ENCODE measurements around the gene MFNG.

The MFNG gene

DNA sequence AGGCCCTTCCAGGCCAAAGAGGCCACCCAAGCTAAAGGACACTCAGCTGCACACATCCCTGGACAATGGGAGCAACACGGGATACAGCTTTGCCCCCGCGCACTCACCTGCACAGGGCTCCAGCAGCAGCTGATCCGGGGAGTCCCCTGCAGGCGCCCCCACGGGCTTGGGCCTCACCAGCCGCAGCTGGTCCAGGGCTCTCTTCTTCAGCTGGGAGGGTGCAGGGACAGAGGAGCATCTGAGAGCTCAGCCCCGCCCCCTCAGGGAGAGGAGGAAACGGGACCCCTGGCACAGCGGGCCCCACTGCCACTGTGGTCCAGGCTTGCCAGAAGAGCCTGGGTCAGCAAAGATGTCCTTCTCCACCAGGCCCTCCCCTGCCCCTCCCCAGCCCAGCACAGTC lies 7.8 kb upstream of the MFNG start:
- DNase-seq (ENCODE audit: low spot score) = no peak

DNA sequence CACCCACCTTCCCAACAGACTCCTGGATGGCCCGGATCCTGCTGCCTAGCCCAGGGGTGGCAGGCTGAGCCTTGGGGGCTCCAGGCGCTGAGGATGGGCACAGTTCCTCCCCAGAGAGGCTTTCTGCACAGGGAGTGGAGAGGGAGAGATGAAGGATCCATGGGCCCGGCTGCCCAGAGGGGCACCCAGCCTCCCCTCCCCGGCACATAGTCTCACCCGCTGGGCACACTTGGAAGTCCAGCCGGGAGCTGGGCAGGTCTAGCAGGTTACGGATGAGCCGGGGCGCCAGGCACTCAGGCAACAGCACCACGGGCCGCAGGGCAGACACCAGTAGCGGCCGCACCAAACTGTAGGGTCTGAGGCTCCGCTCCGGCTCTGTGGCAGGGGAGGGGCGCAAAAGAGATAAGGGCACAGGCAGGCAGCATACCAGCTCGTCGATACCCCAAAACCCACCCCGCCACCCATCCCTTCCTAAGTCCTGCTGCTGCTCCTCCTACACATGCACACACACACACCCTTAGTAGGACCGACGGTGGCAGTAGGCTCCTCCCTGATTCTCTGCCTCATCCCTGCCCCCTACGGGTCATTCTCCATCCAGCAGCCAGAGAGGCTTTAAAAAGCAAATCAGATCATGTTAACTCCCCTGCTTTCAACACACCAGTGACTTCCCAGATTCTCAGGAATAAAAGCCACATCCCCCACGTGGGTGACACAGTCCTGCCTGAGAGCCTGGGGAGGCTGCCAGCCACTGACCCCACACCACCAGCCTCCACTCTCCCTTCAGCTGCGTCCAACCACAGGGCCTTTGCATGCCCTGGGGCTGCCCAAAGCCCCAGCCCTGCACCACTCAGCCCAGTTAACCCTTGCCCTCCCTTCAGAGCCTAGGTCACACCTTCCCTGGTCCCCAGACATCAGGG lies 6.5 kb upstream of the MFNG start:
- DNase-seq (ENCODE audit: low spot score) = peak; percentile 68

DNA sequence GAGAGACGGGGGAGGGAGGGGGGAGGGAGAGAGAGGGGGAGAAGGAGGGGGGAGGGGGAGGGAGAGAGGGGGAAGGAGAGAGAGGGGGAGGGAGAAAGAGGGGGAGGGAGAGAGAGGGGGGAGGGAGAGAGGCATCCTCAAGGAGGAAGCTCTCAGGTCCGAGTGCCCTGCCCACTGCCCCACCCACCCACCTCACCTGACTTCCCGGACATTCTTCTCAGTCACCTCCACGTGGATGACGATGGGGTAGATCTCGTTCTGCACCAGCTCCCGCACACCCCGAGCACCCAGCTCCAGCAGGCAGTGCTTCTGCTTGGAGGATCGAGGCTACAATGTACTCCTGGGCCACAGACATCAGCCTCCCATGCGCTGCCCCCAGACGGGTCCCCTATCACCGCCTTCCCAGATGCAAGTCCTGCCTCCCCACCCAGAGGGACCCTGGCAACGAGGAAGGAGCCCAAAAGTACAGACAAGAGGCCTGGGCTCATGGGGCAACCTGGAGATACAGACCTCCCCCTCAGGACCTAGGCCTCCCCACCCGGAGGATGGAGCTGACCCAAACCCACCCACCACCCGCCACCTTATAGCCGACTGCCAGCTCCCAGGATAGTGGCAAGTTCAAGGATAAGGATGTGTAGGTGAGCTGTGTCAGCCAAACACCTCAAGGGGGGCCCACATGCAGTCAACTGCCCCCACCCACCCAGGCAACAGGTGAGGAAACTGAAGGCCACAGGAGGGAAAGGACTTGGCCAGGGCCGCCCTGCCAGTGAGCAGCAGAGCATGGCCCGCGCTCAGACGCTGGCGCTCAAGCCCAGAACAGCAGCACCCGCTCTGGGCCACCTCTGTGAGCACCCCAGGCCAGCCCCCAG lies 5.6 kb upstream of the MFNG start:
- no peak for DNase-seq (ENCODE audit: low spot score)

DNA sequence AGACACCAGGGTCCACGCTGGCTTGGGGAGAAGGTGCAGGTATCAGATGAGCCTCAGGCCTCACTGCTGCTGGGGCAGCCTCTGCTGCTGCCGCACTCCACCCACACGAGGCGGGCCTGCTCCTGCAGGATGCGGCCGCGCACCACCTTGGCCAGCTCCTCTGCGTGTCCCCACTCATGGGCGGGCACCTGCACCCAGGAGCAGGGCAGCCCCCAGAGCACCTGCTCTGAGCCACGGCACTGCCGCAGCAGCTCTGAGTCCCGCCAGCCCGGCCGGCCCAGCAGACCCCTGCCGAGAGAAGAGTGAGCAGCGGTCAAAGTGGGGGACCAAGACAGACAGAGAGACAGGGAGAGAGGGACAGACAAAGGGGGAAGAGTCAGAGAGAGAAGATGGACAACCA lies 4.9 kb upstream of the MFNG start:
- no peak for DNase-seq (ENCODE audit: low spot score)

DNA sequence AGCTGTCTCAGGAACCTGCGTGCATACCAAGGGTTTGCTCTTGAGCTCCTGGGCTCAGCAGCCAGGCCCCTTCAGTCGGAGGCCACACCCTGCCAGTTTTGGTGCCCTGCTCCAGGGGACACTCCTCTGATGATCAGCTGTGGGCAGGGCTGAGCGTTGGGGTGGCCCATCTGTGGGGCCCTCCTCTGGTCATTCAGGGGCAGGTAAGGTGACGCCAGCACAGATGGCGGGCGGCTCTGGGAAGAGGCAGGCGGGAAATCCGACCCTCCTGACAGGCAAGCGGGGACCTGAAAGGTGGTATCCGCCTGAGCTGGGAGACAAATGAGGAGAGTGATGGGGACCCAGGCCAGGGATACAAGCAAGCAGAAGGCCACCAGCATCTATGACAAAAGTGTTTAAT lies 3.8 kb upstream of the MFNG start:
- DNase-seq (ENCODE audit: low spot score) = no peak

DNA sequence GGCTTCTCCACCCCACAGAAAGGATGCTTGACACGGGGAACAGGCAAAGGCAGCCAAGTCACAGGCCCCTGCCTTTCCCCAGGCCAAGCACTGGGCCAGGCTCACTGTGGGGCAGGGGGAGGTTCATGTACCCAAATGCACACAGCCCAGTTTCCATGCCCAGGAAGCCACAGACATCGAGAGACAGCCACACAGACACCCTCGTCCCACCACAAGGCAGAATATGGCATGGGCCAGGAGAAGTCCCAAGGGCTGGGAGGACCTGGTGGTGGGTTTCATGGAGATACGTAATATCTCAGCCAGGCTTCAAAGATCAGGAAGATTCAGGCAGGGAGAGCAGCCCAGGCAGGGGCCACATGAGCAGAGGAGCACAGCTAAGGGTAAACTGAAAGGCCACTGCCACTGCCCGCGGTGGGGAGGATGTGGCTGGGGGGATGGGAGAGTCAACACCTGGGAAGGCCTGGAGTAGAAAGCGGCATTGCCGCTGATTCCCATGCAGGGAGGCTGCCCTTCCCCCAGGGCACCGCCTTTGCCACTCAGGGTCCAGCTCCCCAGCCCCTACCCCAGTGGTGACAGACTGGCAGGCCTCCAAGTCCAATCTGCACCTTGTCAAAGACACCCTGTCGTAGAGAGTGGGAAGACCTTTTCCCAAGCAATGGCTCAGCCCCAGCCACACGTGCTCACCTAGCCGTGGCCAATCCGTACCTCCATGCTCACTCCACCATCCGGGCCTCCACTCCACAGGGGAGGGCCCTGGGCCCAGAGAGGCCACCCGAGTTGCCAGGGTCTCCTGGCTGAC lies 2.4 kb upstream of the MFNG start:
- DNase-seq (ENCODE audit: low spot score) = no peak

DNA sequence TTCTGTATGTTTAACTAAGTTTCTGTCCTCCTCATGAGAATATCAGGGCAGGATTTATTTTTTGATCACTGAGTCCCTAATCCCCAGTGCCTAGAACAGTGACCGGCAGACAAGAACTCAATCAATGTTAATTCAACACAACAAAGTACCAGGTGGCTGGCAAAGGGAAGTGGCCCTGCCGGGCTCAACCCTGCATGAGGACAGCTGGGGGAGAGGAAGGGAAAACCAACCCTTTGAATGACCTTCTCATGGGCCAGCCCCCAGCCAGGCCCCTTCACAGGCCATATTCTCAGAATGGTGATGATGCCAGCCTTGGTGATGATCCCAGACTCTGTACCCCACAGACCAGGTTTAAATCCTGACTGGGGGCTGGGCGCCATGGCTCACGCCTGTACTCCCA lies 1.4 kb upstream of the MFNG start:
- no peak for DNase-seq (ENCODE audit: low spot score)

DNA sequence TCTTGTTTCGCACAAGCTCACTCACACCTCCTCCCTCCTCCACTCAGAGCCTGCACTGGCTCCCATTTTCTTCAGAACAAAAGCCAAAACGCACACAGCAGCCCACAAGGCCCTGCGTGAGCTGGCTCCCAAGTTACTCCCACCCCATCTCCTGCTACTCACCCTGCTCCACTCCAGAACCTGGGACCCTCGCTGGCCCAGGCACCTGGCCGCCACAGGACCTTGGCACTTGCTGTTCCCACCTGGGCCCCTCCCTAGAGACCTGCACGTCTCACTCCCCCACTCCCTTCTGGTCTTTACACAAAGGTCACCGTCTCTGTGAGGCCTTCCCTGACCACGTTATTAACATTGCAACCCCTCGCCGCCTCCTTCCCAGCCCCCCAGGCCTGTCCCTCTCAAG lies 945 bp upstream of the MFNG start:
- DNase-seq (ENCODE audit: low spot score) = no peak

DNA sequence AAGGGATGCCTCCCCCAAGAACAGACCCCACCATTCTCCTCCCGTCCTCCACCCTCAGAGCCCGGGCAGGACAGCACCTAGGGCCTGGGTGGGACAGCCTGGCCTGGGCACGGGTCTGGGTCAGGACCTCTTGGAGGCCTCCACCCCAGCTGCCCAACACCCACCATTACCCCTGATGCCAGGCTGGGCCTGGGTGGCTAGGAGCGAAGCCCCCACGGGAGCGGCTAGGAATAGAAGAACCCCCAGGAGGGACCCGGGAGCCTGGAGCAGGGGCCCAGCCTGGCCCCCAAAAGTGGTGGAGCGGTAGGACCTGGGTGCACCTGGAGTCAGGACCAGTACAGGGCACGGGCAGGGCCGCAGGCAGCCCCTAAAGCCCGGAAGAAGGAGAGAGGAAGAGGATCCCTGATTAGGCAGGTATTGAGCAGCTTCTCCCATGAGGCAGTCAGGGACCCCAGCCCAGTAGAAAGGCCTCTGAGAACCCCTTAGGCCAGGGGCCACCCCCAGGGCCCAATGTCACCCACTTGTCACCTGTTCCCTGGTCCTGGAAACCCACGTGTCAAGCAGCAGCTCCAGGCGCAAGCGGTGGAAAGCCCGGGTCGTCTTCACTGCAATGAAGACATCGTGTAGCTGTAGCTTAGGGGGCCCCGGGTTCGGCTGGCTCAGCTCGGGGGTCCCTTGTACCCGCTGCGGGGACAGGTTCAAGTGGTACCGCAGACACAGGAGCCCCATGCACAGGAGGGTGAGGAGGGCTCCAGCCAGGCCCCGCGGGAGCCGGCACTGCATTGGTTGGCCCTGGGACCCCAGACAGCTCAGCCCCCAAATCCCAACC lies 575 bp downstream of the MFNG start:
- peak; percentile 49 for DNase-seq (ENCODE audit: low spot score)

DNA sequence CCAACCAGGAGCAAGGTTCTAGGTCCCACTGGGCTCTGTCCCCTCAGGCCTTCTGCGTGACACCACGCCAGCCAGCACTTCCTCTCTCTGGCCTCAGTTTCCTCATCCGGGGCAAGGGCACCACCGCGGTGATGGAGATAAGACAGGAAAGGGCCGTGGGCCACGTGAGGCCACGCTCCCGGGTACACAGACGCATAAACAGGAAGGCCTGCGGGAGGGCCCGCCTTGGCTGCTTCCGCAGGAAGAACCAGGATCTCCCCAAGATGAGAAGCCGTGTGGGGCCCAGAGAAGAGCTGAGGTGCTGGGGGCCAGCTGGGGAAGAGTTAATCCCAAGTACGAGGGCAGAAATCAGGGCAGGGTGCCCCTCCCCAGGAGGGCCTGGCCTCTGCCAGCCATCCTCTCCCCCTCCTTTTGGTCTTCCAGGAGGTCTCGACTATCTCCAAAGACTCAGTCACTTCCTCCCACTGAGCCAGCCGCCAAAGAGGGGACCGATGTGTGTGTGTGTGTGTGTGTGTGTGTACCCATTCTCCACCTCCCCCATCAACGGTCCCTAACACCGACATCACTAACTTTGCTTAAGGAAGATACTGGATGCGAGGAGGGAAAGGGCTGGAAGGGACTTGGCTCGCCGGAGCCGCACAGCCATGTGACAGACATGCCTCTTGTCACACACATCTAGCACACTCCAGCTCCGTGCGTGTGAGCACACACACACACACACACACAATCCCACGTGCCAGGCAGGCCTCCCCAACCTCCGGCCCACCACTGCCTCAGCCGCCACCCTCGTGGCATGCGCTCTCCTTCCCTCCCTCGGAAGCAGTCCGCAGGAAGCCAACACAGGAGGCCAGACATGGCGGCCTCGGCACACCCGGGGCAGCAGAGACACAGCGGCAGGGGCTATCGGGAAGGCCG lies 1.4 kb downstream of the MFNG start:
- peak; percentile 71 for DNase-seq (ENCODE audit: low spot score)

DNA sequence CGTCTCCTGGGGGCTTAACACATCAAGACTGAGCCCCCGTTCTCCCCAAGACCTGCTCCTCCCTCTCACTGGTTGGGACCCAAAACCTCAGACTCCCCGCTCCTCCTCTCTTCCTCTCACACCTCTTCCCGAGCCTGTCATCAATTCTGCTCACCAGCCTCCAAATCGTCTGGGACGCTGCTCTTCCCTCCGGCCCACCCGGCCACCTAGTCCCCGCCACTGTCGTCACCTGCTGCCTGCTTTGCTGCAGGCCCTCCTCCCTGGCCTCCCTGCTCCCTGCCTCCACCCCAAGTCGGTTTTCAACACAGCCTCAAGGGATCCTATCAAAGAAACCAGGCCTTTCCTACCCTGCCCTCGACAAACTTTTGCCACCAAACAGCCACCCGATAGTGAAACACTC lies 3.1 kb downstream of the MFNG start:
- no peak for DNase-seq (ENCODE audit: low spot score)

DNA sequence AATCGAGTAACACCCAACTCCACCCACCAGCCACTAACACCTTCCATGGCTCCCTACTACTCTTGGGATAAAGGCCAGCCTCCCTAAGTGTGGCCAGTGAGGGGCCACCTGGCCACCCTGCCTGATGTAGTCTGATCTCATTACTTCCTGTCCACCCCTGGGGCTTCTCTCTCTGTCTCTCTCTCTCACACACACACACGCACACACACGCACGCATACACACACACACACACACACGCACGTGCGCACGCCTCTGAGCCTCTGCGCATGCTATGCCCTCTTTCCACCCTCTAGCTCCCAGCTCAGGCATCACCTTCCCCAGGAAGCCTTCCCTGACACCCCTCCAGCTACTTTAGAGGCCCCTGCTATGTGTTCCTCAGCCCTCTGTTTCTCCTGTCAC lies 3.9 kb downstream of the MFNG start:
- DNase-seq (ENCODE audit: low spot score) = no peak

DNA sequence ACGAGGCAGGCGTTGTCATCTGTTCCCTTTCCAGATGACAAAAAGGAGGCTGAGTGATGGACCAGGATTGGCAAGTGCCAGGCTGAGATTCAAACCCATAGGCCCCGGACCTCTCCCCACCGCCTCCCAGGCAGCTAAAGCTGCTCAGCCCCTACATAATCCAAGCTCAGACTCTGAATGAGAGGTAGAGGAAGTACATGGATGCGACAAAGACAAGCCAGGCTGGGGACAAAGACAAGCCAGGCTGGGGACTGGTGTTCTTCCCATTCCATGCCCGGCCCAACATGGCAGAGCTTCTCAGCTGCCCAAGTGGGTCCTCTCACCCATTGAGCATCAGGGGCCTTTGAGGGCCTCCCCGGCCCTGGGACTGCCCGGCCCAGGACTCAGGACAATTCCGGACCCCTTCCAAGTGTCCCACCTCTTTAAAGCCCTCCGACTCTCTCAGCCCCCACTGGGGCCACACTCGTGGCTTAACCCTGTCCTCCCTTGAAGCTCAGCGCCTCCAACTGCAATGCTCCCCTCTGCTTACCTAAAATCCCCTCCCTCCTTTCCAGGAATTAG lies 4.8 kb downstream of the MFNG start:
- DNase-seq (ENCODE audit: low spot score) = no peak

DNA sequence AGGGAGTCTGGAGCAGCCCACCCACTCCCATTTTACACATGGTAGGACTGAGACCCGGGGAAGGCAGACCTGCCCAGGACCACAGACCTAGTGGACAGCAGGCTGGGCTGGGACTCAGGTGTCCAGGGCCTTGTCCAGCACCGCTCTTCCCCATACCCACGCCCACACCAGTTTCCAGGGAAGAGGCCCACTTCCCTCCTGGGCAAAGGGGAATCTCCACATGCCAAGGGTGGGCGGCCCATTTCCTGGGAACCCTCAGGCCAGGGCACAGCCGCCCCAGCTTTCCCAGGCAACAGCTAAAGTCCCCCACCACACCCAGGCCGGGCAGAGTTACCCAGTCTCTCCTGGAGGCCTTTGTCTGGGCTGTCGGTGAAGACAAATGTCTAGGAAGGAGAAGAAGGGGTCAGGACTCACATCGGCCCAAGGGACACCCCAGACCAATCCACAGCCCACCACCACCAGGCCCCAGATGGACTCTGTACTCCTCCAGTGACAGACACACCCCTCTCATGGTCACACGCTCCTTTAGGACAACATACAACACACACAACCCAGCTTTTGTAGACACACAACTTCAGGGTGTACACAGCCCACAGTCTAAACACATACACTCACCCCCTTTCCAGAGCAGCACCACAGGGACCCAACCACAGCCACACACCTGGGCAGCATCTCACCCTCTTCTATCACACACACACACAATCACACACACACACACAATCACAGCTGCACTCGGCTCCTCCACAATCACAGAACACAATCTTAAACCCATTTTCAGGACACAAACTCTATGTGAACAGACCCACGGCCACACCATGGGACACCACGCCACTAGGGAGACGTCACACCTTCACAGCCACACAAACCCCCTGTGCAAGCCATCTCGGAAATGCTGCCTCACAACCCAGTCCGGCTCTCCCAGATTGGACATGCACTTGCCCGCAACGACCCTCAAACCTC lies 5.5 kb downstream of the MFNG start:
- no peak for DNase-seq (ENCODE audit: low spot score)

DNA sequence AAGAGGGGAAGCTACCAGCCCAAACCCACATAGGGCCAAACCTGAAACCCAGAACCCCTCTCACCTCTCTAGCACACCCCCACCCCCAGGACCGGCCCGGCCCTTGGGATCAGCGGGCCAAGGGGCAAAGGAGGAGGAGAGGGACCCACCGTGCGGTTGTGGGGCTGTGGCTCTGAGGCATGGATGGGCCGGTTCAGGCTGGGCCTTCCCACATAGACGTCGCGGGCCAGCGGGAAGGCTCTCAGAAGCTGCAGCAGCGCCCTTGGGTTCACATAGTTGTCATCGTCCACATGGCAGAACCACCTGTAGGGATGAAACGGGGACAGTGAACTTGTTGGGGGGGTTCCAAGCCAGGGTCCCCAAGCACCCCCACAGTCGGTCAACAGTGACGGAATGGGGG lies 7.0 kb downstream of the MFNG start:
- no peak for DNase-seq (ENCODE audit: low spot score)

DNA sequence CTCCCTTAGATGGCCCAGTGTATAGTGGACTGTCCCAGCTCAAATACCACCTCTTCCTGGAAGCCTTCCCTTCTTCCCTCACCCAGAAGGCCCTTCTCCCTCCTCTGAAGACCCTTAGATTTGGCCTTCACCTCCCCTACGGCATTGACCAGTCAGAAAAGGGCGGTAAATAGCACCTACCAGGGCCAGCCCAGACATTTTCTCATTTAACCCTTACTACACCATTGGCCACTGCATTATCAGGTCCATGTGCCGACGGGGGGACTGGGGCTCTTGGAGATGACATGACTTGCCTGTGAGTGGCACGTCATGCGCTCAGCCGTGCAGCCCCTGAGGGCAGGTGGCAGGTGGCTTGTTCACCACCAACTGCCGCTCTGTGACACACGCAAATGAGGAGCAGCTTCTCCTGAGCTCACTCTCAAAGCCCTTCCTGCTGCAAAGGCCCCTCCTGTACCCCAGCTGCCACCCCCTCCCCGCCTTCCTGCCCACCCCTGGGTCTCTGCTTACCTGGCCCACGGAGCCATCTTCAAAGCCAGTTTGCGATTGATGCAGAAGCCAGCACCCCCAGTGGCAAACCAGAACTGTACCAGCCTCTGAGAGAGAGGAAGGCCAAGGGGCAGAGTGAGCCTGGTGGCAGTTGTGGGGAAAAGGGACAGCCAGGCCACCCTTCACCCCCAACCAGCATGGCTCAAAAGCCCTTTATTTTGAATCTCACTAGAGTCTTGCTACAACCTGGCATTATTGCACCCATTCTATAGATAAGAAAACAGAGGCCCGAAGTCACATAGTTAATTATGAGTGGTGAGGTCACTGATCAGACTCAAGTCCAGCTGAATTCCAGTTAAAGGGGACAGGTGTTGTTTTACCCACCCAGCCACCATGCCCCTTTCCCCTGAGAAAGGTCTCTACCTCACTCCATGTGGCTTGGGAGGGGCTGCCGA lies 9.5 kb downstream of the MFNG start:
- DNase-seq (ENCODE audit: low spot score) = peak; percentile 73

DNA sequence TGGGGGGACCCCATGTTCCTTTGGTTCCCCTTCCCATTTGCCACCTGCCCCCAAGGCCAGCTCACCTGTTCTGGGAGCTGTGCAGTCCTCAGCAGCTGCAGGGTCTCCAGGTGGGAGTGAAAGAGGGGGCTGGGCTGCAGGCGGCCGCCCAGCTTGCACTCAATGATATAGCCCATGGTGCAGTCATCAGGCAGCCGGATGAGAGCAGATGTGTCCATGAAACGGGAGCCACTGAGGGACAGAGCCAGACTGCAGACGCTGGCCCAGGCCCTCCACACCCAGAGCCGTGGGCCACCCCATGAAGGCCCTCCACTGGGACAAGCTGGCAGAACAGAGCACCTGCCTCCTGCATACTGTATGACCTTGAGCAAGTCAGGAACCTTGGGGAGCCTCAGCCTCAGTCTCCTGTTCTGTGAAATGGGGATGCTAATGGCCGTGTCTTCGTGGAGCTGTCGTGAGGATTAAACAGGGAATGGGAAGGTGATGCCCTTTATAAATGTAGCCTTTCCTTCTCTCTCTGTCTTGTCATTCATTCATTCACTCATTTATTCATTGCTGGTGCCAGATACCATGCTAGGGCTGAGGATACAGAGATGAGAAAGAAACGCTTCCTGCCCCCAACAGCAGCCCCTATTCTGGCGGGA lies 11.6 kb downstream of the MFNG start:
- no peak for DNase-seq (ENCODE audit: low spot score)
